Smooth muscle cell (in vitro differentiated cells): ENCODE results near the gene EGFL7. TPM values are rescaled to one million over a fixed set of nuclear protein-coding genes. Genes with fewer than 3 reads are reported as not detected.

Experiments used
- DNase-seq: peaks from one replicate; lab custom pipeline; 2025; ENCODE audit not compliant: unreplicated experiment; lab: John Stamatoyannopoulos, UW
- H2AFZ ChIP-seq: fragments of 200-600 bp; sonication (generic); 2 replicates; pipeline ENCODE4 v1.6.0; 2016; ENCODE audit warnings: antibody characterized with exemption, low read depth, mild to moderate bottlenecking
- H3F3A ChIP-seq: fragments of 200-600 bp; sonication (generic); 2 replicates; pipeline ENCODE4 v1.6.0; 2017; ENCODE audit warnings: antibody characterized with exemption, low read depth
- H3K27ac ChIP-seq: fragments of 200-600 bp; sonication (generic); 2 replicates; pipeline ENCODE4 v1.5.1; 2016; ENCODE audit warnings: low read depth, mild to moderate bottlenecking
- H3K27me3 ChIP-seq: fragments of 200-600 bp; sonication (generic); 2 replicates; pipeline ENCODE4 v1.6.1; 2016; ENCODE audit warnings: low read depth, mild to moderate bottlenecking
- H3K36me3 ChIP-seq: fragments of 200-600 bp; sonication (generic); 2 replicates; pipeline ENCODE4 v1.5.1; 2016; ENCODE audit warnings: low read depth
- H3K4me1 ChIP-seq: fragments of 200-600 bp; sonication (generic); 2 replicates; pipeline ENCODE4 v1.5.1; 2016; ENCODE audit warnings: low read depth
- H3K4me2 ChIP-seq: fragments of 200-600 bp; sonication (generic); 2 replicates; pipeline ENCODE4 v1.6.0; 2016; ENCODE audit warnings: mild to moderate bottlenecking
- H3K4me3 ChIP-seq: fragments of 200-600 bp; sonication (generic); 2 replicates; pipeline ENCODE4 v1.5.1; 2016; ENCODE audit warnings: mild to moderate bottlenecking
- H3K79me2 ChIP-seq: fragments of 200-600 bp; sonication (generic); 2 replicates; pipeline ENCODE4 v1.6.0; 2016; ENCODE audit warnings: low read depth, mild to moderate bottlenecking
- H3K9ac ChIP-seq: fragments of 200-600 bp; sonication (generic); 2 replicates; pipeline ENCODE4 v1.6.0; 2016; ENCODE audit warnings: low read depth
- H3K9me3 ChIP-seq: fragments of 200-600 bp; sonication (generic); replicated peaks from 2 replicates; pipeline ENCODE4 v1.5.1; 2016; ENCODE audit warnings: low read depth
- H4K20me1 ChIP-seq: fragments of 200-600 bp; sonication (generic); 2 replicates; pipeline ENCODE4 v1.6.0; 2016; ENCODE audit warnings: low read depth
- WGBS: methylation state at CpG from one replicate; pipeline ENCODE4 v1.1.7; 2016; ENCODE audit warnings: low lambda C conversion rate; 5-methylcytosine and 5-hydroxymethylcytosine counted together
- polyA plus RNA-seq: library from polyadenylated mRNA; unstranded; fragments of >200 nt; fragmentation: Nextera tagmentation; extraction: Ambion mirVana; gene quantifications from 2 replicates; pipeline ENCODE4 v1.2.1, GENCODE V29; 2016
- total RNA-seq: library from RNA; depleted of rRNA; stranded (reverse); fragments of >200 nt; gene quantifications from 2 replicates; pipeline ENCODE4 v1.2.3, GENCODE V29; 2014
- TF ChIP-seq, protein P1 (sequence below): fragments of 200-600 bp; sonication (generic); IDR thresholded peaks from 2 replicates; pipeline ENCODE4 v1.5.1; 2017; ENCODE audit warnings: borderline replicate concordance, mild to moderate bottlenecking, antibody characterized with exemption; ENCODE audit not compliant: insufficient read depth, poor library complexity, severe bottlenecking

Gene EGFL7
- total and polyA plus RNA-seq, 2 experiments from 2014 or later, result 61.8 to 239 TPM

DNA sequence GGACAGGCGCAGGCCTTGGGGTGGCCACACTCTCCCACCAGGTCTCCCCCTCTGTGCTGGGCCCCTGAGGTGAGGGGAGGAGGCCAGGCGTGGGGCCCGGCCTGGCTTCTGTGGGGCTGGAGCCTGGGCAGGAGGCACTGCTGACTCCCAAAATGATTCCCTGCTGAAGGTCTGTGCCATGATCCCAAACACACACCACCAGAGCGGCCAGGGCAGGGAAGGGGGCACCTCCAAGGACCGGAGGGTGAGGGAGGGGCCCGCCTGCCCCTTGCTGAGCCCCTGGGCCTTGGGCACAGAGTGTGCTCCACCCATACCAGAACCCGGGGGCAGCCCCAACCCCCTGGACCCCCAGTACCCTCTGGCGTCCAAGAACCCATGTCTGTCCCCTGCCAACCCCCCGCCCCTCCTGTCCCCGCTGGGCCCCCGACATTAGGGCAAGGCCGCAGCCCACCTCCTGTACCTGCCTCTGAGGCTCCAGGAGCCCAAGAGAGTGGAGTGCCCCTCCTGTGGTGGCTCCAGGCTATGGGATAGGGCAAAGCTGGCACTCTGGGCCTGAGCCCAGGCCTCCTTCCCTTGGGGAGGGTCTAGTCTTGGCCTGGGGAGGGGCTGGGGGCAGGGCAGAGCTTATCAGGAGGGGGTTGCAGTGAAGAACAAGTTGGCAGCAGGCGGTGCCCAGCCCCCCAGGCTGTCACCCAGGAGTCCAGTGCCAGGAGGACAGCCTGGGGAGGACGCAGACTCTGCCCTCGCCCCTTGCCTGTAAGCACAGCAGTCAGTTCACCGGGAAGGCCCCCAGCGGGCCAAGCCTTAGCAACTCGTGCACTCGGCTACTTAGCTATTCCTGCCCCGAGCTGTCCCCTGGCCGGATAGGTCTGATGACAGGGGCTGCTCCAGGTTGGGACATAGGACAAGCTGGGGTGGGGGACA lies 2.6 kb upstream of the EGFL7 start:
- Histone ChIP-seq H3K9me3 (no peaks in the 10 kb centered on the region), H3K27me3 (no peaks in the 10 kb centered on the region), H3K9ac (no peak overlapping the region), H3K4me2 (no peak overlapping the region), H3K4me1 (no peaks in the 10 kb centered on the region), H3K4me3 (no peak overlapping the region), H3K27ac (no peak overlapping the region), H3F3A (no peaks in the 10 kb centered on the region), H3K79me2 (no peaks in the 10 kb centered on the region), H4K20me1 (no peaks in the 10 kb centered on the region), H2AFZ (no peak overlapping the region), H3K36me3 (no peaks in the 10 kb centered on the region)
- DNase-seq, result no peak
- TF ChIP-seq, protein P1, sequence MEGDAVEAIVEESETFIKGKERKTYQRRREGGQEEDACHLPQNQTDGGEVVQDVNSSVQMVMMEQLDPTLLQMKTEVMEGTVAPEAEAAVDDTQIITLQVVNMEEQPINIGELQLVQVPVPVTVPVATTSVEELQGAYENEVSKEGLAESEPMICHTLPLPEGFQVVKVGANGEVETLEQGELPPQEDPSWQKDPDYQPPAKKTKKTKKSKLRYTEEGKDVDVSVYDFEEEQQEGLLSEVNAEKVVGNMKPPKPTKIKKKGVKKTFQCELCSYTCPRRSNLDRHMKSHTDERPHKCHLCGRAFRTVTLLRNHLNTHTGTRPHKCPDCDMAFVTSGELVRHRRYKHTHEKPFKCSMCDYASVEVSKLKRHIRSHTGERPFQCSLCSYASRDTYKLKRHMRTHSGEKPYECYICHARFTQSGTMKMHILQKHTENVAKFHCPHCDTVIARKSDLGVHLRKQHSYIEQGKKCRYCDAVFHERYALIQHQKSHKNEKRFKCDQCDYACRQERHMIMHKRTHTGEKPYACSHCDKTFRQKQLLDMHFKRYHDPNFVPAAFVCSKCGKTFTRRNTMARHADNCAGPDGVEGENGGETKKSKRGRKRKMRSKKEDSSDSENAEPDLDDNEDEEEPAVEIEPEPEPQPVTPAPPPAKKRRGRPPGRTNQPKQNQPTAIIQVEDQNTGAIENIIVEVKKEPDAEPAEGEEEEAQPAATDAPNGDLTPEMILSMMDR, result no peak
- 80% methylated on average over 14 of the region's 21 CpGs for WGBS

DNA sequence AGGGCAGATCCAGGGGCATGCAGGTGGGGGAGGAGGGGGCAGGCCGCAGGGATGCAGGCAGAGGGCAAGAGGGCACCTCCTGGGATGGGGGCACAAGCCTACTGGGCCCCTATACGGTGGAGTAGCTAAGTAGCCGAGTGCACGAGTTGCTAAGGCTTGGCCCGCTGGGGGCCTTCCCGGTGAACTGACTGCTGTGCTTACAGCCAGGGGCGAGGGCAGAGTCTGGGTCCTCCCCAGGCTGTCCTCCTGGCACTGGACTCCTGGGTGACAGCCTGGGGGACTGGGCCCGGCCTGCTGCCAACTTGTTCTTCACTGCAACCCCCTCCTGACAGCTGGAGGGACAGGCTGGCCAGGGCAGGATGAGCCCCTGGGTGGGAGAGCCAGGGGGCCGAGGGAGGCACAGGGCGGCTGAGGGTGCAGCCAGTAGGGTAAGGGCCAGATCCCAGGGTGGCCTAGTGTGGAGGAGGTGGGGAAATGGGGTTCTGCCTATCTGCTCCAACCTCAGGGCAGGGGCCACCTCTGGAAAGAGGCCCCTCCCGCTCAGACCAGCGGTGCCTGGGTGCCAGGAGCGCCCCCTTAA lies 1.7 kb upstream of the EGFL7 start:
- no peaks in the 10 kb centered on the region for H3F3A ChIP-seq
- 91% methylated on average over 13 of the region's 13 CpGs for WGBS
- no peaks in the 10 kb centered on the region for H4K20me1 ChIP-seq
- no peak overlapping the region for H2AFZ ChIP-seq
- no peaks in the 10 kb centered on the region for H3K36me3 ChIP-seq
- no peaks in the 10 kb centered on the region for H3K27me3 ChIP-seq
- no peaks in the 10 kb centered on the region for H3K4me1 ChIP-seq
- no peak for DNase-seq
- TF ChIP-seq, protein P1, result no peak
- no peaks in the 10 kb centered on the region for H3K79me2 ChIP-seq
- H3K9me3 ChIP-seq, result no peaks in the 10 kb centered on the region
- H3K9ac ChIP-seq, result no peak overlapping the region
- H3K4me3 ChIP-seq, result no peak overlapping the region
- H3K27ac ChIP-seq, result no peak overlapping the region
- H3K4me2 ChIP-seq, result no peak overlapping the region

DNA sequence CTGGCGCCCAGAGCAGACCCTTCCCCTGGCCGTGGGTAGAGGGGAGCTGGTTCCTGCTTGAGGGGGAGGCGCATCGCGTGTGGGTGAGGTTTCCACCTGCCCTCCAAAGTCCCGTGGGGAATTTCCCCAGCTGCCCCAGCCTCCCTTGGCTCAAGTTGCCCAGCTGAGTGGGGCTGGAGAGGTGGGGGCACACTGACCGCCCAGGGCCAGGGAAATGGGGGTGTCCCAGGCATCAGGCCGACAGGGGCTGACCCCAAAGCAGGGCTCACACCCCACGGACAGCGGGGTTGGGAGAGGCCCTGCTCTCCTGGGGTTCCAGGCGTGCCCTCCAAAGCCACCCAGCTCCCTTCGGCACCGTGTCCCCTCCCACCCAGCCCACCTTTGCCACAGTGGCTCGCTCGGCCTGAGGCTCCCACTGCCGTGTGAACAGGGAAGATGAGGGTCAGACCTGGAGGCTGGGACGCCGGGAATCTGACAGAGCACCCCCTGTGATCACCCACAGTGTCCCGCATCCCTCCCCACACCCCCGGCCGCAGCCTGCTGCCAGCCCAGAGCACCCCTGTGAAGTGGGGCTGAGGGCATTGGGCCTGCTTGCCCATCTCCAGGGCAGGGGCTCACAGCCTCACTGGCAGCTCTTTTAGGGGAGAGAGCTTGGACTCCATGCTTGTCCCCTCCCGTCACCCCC lies 933 bp upstream of the EGFL7 start:
- no peaks in the 10 kb centered on the region for H3K79me2 ChIP-seq
- WGBS, result 95% methylated on average over 18 of the region's 22 CpGs
- H3K9me3 ChIP-seq, result no peaks in the 10 kb centered on the region

More for the DNA sequence above, 933 bp upstream of the EGFL7 start:
- H3K36me3 ChIP-seq, result no peaks in the 10 kb centered on the region
- no peak overlapping the region for H2AFZ ChIP-seq
- H4K20me1 ChIP-seq, result no peaks in the 10 kb centered on the region
- TF ChIP-seq, protein P1, result no peak
- DNase-seq, result no peak
- no peaks in the 10 kb centered on the region for H3K27me3 ChIP-seq
- no peak overlapping the region for H3K9ac ChIP-seq
- no peaks in the 10 kb centered on the region for H3K4me1 ChIP-seq
- no peak overlapping the region for H3K27ac ChIP-seq
- no peak overlapping the region for H3K4me3 ChIP-seq
- no peaks in the 10 kb centered on the region for H3F3A ChIP-seq
- no peak overlapping the region for H3K4me2 ChIP-seq
